ENCODE results near the gene TMC1. TPM values are rescaled to one million over a fixed set of nuclear protein-coding genes. Genes with fewer than 3 reads are reported as not detected.
"Not testable (repeated sequence)": the region's sequence is repeated elsewhere in the genome, so short reads cannot be mapped to it uniquely, and the experiment has no call there.

TMC1 gene
- total RNA-seq, 1 experiment from 2014 or later: not detected

- Histone ChIP-seq H3K27me3 (no peaks in the 10 kb centered on the region), H3K9me3 (no peaks in the 10 kb centered on the region), H3K36me3 (no peaks in the 10 kb centered on the region), H3K4me3 (no peak overlapping the region)
- DNase-seq: no peak
Measured at GRCh38 chr9:72836790-72837189, 315.4 kb downstream of the TMC1 start.

GRCh38 chr9:72839085-72839484, 317.7 kb downstream of the TMC1 start:
- Histone ChIP-seq H3K4me3 (no peak overlapping the region), H3K27me3 (no peaks in the 10 kb centered on the region), H3K9me3 (no peaks in the 10 kb centered on the region), H3K36me3 (no peaks in the 10 kb centered on the region)
- DNase-seq: no peak

- Histone ChIP-seq H3K27me3 (no peaks in the 10 kb centered on the region), H3K9me3 (no peaks in the 10 kb centered on the region), H3K4me3 (no peak overlapping the region), H3K36me3 (no peaks in the 10 kb centered on the region)
- no peak for DNase-seq
Measured at GRCh38 chr9:72843520-72844439, 322.4 kb downstream of the TMC1 start.

- H3K4me3 ChIP-seq: no peak overlapping the region
- DNase-seq: no peak
- no peaks in the 10 kb centered on the region for H3K36me3 ChIP-seq
- H3K9me3 ChIP-seq: no peaks in the 10 kb centered on the region
- H3K27me3 ChIP-seq: no peaks in the 10 kb centered on the region
Measured at GRCh38 chr9:72844440-72844768, 323.0 kb downstream of the TMC1 start.

GRCh38 chr9:72845052-72845451, 323.6 kb downstream of the TMC1 start:
- not testable (repeated sequence) for H3K9me3 ChIP-seq, DNase-seq, H3K4me3 ChIP-seq, H3K36me3 ChIP-seq, H3K27me3 ChIP-seq

- H3K4me3 ChIP-seq, H3K27me3 ChIP-seq, H3K36me3 ChIP-seq, DNase-seq, H3K9me3 ChIP-seq: not testable (repeated sequence)
Measured at GRCh38 chr9:72850209-72850608, 328.8 kb downstream of the TMC1 start.

- Histone ChIP-seq H3K4me3 (no peak overlapping the region), H3K9me3 (no peaks in the 10 kb centered on the region), H3K36me3 (no peaks in the 10 kb centered on the region), H3K27me3 (no peaks in the 10 kb centered on the region)
- no peak for DNase-seq
Measured at GRCh38 chr9:72855321-72855720, 333.9 kb downstream of the TMC1 start.

- DNase-seq: no peak
- no peak overlapping the region for H3K4me3 ChIP-seq
- H3K9me3 ChIP-seq: no peaks in the 10 kb centered on the region
- H3K36me3 ChIP-seq: no peaks in the 10 kb centered on the region
- no peaks in the 10 kb centered on the region for H3K27me3 ChIP-seq
Measured at GRCh38 chr9:72855890-72856523, 334.6 kb downstream of the TMC1 start.

GRCh38 chr9:72856972-72857623, 335.7 kb downstream of the TMC1 start:
- DNase-seq: no peak
- no peaks in the 10 kb centered on the region for H3K36me3 ChIP-seq
- no peak overlapping the region for H3K4me3 ChIP-seq
- no peaks in the 10 kb centered on the region for H3K27me3 ChIP-seq
- H3K9me3 ChIP-seq: no peaks in the 10 kb centered on the region

- H3K27me3 ChIP-seq: no peaks in the 10 kb centered on the region
- DNase-seq: no peak
- H3K4me3 ChIP-seq: no peak overlapping the region
- no peaks in the 10 kb centered on the region for H3K36me3 ChIP-seq
- H3K9me3 ChIP-seq: no peaks in the 10 kb centered on the region
Measured at GRCh38 chr9:72857624-72857996, 336.2 kb downstream of the TMC1 start.

- peak; percentile 49 for DNase-seq
- Histone ChIP-seq H3K4me3 (no peak overlapping the region), H3K9me3 (no peaks in the 10 kb centered on the region), H3K27me3 (no peaks in the 10 kb centered on the region), H3K36me3 (no peaks in the 10 kb centered on the region)
Measured at GRCh38 chr9:72858089-72858912, 336.9 kb downstream of the TMC1 start.

- H3K4me3 ChIP-seq, H3K36me3 ChIP-seq, H3K9me3 ChIP-seq, DNase-seq, H3K27me3 ChIP-seq: not testable (repeated sequence)
Measured at GRCh38 chr9:72862788-72863187, 341.4 kb downstream of the TMC1 start.

GRCh38 chr9:72863456-72864094, 342.2 kb downstream of the TMC1 start:
- Histone ChIP-seq H3K4me3 (no peak overlapping the region), H3K36me3 (no peaks in the 10 kb centered on the region), H3K27me3 (no peaks in the 10 kb centered on the region), H3K9me3 (no peaks in the 10 kb centered on the region)
- DNase-seq: no peak

GRCh38 chr9:72864327-72864726, 342.9 kb downstream of the TMC1 start:
- Histone ChIP-seq H3K36me3 (no peaks in the 10 kb centered on the region), H3K27me3 (no peaks in the 10 kb centered on the region), H3K4me3 (no peak overlapping the region), H3K9me3 (no peaks in the 10 kb centered on the region)
- no peak for DNase-seq

GRCh38 chr9:72871685-72872084, 350.3 kb downstream of the TMC1 start:
- Histone ChIP-seq H3K9me3 (no peaks in the 10 kb centered on the region), H3K27me3 (no peaks in the 10 kb centered on the region), H3K36me3 (no peaks in the 10 kb centered on the region), H3K4me3 (no peak overlapping the region)
- DNase-seq: no peak

- DNase-seq: no peak
- H3K9me3 ChIP-seq: no peaks in the 10 kb centered on the region
Measured at GRCh38 chr9:72872718-72873117, 351.3 kb downstream of the TMC1 start.

More at GRCh38 chr9:72872718-72873117, 351.3 kb downstream of the TMC1 start:
- H3K4me3 ChIP-seq: no peak overlapping the region
- H3K36me3 ChIP-seq: no peaks in the 10 kb centered on the region
- H3K27me3 ChIP-seq: no peaks in the 10 kb centered on the region
